GM15510 (cell line): ENCODE results near the gene NTNG1.

Experiments
- POLR2A ChIP-seq: IDR thresholded peaks from 3 replicates; pipeline ENCODE4 v1.6.1; 2011; ENCODE audit warnings: borderline replicate concordance; ENCODE audit not compliant: insufficient read length; ENCODE audit errors: extremely low read depth

The NTNG1 gene

DNA sequence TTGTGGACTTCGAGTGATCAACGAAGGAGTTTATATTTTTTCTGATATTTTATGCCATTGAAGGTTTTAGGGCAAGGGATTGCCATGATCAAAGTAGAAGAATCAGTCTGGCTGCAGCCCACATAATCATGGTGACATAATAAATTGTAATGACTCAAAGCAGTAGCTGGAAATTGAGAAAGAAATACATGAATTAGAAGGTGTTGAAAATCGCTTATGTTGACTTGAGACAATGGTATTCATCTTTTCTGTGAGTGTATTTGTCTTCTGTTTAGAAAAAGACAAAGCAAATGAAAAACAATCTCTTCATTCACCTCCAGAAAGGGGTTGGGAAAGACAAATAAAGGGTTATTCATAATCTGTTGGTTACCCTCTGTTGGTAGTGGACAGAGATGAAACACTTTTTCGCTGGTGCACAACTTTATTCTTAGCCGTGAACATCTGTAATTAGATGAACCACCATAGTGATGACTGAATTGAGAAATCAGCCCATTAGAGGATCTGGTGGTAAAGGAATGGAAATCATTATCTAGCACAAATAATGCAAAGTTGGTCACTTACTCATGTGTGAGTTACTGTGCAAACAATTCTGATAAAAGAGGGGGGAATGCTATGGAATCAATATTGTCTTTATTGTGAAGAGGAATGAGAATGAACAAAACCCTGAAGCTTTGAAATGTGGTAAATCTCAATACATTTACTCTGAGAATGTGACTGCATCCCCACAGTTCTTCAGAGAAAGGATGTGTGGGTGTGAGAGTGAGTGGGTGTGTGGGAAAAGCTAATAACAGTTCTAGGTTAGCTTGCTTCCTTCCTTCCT lies 121.8 kb downstream of the NTNG1 start:
- TF ChIP-seq POLR2A: no peak

DNA sequence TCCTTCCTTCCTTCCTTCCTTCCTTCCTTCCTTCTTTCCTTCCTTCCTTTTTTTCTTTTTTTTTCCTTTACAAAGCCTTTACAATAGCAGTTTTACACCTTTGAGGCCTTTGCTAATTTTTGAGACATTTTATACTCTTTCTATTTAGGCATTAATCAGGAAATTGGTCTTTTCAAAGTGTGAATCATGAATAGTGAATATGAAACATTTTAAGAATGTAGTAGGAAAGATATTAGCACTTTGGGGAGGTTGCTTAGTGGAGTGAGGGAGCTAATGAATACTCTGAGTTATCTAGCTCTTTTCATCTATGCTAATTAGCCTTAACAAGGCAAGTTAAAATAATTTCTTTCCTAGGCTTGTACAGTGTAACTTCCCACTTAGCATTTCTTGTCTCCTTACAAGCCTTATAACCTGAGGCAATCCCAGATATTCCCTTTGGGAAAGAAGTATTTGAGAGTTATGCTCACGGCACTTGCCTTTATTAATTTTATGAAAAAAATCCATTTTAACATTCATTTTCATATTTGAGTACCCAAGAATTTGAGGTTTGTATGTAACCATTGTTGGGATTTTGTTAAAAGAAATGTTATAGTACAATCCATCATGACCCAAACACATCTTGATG lies 122.6 kb downstream of the NTNG1 start:
- TF ChIP-seq POLR2A: no peak

DNA sequence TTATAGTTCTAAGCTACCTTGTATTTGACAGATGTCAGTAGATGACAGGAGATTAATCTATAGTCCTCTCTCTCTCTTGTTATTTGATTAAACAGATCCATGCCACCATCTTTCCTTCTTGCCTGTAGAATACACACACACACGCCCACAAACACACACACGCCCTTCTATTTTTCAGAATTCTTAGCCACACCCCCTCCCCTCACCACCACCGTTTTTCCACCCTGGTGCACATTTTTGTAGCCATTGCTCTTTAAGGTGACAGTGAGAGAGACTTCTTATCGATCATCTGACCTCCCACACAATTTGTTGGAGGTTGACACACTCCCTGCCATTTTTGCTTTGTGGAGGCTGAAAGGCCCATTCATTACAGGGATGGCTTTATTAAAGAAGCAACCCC lies 123.2 kb downstream of the NTNG1 start:
- no peak for TF ChIP-seq POLR2A

DNA sequence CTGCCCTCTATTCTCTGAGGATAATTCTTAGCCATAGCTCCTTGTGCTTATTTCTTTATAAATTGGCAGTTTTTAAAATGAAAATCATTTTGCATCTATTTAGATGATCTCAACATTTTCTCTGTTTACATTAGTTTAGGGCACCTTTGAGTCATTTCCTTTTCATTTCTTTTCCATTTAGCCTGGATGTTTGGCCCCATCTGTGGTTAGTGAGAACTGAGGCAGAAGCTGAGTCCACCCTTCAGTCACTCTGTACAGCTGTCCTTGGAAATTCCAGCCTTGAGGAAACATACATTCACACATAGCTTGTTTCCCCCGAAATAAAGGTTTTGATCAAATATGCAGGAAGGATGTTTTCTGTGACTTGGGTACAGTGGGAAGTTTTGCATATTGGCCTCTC lies 123.7 kb downstream of the NTNG1 start:
- TF ChIP-seq POLR2A: no peak

DNA sequence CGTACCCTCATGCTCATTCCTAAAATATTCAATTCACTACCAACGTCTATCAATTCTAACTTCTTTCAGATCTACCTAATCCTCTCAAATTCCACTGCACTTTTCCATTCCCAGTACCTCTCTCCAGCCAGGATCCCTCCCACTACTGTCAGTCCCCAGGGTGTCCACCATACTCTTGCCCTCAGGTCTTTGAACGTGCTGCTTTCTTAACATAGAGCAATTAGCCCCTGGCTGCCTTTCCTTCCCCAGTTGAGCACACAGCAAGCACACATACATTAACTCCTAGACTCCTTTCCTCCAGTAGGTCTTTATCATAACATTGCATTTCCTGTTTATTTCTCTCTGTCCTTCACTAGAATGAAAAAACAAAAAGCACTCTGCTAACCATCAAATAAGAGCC lies 126.7 kb downstream of the NTNG1 start:
- no peak for TF ChIP-seq POLR2A

DNA sequence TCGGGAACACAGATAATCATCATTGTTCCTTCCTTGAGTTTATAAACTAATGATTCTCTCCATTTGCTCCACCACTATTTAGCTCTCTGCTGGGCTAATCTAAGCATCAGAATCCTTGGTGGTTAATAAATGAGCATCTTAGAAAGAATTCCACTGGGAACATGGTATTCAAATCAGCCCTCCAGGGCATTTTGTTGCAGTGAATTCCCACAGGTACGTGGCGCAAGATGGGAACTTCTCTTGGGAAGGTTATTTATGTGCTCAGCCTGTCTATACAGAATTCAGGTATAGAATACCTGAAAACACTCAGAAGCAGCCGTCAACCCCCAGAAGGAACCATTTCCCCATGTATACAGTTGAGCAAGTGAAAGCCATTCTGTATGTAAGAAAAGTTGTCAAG lies 131.5 kb downstream of the NTNG1 start:
- no peak for TF ChIP-seq POLR2A

DNA sequence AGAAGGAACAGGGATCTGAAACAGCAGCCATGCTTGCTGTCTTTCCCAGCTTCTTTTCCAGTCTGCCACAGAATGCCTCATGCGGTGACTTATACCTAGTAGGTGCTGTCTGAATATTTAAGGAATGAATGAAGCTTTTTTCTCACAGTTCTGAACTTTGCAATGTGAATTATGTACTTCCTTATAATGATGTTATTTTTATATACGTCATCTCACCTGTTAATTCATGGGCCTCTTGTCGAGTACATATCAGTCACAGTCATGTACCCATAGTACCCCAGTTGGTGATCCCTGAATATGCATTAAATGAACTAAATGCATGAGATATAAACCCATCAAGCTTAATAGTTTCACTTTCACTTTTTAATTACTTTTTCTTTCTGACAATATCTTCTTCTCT lies 132.7 kb downstream of the NTNG1 start:
- no peak for TF ChIP-seq POLR2A

DNA sequence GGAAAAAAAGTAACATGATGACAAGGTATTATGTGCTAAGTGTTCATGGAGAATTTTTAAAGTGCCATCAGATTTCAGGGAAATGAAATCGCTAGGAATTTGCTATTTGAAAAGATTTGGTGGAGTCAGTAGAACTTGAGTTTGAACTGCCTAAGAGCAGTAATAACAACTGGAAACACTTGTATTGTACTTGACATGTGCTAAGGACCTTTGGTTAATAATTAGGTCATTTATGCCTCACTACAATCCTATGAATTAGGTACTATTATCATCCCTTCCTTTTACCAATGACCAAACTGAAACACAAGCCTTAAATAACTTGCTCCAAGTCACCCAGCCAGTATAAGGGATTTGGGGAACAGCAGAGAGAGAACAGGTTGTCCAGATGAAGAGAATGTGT lies 133.4 kb downstream of the NTNG1 start:
- no peak for TF ChIP-seq POLR2A

DNA sequence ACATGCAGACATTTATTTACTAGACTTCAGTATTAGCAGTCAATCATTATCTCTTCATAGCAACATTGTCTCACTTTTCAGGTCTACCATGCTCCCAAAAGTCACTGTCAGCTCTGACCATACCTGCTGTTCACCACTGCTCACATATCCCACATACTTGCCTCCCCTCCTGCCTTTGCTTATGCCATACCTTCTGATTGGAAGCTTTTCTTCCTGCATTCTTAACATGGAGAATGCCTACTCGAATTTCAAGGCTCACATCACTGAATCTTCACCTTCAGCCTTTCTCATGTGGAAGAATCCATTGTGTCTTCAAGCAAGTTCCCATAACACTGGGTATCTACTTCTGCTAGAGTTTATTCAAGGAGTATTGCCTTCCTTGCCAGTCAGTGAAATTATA lies 135.4 kb downstream of the NTNG1 start:
- TF ChIP-seq POLR2A: no peak

DNA sequence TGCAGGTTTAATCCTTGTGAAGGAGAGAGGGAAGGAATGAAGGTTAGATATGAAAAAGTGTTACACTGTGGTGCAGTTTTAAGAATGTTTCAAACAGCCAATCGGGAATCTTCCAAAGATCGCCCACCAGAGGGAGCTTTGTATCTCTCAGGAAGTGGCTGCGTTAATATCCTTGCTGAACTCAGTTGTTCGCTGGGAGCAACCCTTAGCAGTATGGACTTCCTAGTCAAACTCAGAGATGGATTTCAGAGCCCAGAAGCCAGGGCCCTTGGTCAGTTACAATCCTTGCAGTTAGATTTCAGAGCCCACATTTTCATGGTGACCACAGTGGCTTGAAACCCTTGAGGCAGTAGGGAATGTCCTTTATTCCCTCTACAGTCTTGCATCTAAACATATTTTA lies 136.2 kb downstream of the NTNG1 start:
- no peak for TF ChIP-seq POLR2A

DNA sequence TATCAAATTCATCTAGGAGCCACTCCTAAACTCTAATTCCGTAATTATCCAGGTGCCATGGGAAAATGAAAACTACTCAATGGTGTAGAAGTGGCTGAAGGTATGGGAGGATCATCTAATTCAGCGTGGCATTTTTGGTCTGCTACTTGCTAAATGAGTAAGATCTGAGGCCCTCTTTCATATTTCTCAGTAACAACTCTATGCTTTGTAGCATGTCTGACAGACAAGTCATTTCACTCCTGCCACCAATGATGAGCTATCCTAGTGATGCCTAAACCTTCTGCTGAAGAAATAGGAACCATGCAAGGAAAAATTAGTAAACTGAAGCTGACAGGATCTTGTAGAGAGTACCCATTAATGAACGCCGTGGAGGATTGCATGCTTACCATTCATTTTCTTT lies 145.3 kb downstream of the NTNG1 start:
- TF ChIP-seq POLR2A: no peak

DNA sequence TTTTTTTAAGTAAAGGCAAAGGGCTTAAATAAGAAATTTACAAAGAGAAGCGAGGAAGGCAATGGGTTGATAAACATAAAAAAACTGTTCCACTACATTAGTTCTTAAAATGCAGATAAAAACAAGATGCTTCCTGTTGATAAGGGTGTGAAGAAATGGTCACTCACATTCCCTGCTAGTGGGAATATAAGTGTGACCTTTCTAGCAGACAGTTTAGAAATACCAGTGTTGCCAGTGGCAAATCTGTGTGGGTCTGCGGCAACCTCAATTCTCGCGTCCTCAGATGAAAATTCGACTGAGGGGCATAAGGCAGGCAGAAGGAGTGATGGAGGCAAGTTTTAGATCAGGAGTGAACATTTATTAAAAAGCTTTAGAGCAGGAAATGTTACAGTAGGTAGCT lies 151.1 kb downstream of the NTNG1 start:
- TF ChIP-seq POLR2A: no peak

DNA sequence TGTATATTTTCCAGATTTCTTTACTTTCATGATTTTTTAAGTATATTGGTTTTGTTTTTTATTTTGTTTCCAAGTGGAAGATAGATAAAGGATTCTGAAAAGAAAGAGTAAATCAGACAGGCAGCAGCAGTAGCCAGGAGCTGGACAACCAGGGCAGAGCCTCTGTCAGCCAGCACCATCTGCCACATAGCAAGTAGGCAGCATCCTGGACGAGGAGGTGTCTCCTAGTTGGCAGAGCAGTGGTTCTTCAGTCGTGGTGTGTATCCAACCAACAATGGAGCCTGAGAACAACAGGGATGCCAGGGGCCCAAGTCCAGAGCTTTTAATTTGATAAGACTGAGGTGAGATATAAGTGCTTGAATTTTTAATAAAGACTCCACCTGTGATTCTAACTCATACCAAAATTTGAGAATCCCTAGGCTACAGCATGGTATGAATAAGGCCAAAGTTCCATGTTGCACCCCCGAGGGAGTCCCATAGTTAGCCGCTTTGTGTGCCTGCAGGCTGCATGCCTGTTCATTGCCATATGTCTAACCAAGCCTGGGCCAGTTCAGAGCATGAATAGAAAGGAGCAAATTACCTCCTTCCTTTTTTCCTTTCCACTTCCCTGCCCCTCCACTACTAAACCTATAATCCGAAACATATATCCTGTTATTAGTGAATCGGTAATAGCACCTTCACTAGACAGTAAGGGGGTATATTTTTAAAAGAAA lies 153.2 kb downstream of the NTNG1 start:
- no peak for TF ChIP-seq POLR2A

DNA sequence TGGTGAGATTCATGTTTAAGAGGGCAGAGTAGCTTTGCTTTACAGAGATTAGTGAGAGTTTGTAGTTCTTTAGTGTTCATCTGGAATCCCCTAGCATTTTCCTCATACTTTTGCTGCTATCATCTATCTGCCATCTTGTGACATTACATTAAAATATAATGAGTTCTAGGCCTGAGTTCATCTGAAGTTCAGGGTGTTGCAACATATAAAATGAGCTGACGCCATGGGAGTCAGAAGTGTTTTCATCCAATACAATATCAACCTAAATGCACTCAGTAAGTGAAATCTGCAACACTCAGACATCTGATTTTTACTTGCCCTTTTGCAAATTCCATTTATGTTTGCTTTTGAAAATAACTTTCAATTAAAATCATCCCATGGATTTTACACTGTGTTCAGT lies 153.8 kb downstream of the NTNG1 start:
- TF ChIP-seq POLR2A: no peak

DNA sequence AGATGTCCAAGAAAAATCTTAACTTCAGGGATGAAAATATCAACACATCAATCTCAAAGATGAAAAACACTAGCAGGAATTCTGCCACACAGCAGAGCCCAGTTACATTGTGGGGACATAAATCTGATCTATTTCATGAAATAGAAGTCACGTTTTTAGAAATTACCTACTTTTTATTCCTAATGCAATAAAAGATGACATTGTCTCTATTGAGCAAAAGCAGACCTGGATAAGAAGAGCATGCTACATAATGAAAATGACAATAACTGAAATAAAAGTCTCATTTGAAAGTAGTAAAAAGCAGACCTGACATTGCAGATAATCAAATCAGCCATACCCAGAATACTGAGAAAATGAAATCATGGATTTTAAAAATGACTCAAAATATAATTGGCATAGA lies 156.8 kb downstream of the NTNG1 start:
- no peak for TF ChIP-seq POLR2A

DNA sequence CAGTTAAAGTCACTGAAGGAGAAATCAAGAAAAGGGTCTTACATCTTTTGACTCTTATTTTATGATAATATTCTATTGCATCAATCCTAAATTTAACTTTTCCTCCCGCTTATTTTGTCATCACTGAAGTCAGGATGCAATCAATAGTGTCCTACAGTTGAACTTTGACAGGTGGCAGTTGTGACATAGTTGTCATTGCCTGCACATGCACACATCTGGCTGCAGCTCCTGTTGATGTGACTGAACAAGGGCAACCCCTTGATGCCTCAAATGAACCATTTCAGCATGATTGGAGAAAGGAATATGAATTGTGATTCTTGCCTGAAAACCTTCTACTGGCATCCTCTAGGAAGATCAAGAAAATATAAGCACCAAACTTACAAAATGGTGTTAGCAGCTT lies 157.7 kb downstream of the NTNG1 start:
- no peak for TF ChIP-seq POLR2A
